Pulmonary artery endothelial cell (primary cell): ENCODE data around the gene IGF2BP3. TPM values are rescaled to one million over a fixed set of nuclear protein-coding genes. Genes with fewer than 3 reads are reported as not detected.
A peak's percentile ranks its signal among the peaks of the same experiment; 100 is the strongest.

Experiments used
- DNase-seq: peaks from one replicate; pipeline ENCODE4 v3.0.0-alpha.2; 2011; ENCODE audit warnings: low read depth, low spot score
- total RNA-seq: library from RNA; depleted of rRNA; stranded (reverse); fragments of >200 nt; gene quantifications from 2 replicates; pipeline ENCODE4 v1.2.3, GENCODE V29; 2014

Gene IGF2BP3
- total RNA-seq, 1 donor from 2014 or later, result 81.2 TPM

GRCh38 chr7:23268746-23269145 lies 201.5 kb downstream of the IGF2BP3 start:
- no peak for DNase-seq

- no peak for DNase-seq
Measured at GRCh38 chr7:23268167-23268566, 202.1 kb downstream of the IGF2BP3 start.

- no peak for DNase-seq
Measured at GRCh38 chr7:23267357-23267756, 202.9 kb downstream of the IGF2BP3 start.

- no peak for DNase-seq
Measured at GRCh38 chr7:23266918-23267317, 203.4 kb downstream of the IGF2BP3 start.

GRCh38 chr7:23264916-23265458 lies 205.3 kb downstream of the IGF2BP3 start:
- no peak for DNase-seq

GRCh38 chr7:23261843-23262452 lies 208.3 kb downstream of the IGF2BP3 start:
- peak; percentile 7 for DNase-seq

- DNase-seq, result no peak
Measured at GRCh38 chr7:23260371-23260770, 209.9 kb downstream of the IGF2BP3 start.

Other genes starting within 250 kb of the IGF2BP3 start
- 0.35 and 0.59 TPM in 2 replicates for gene GPNMB, start 223.7 kb downstream of the IGF2BP3 start, total RNA-seq
- gene MALSU1, start 171.2 kb downstream of the IGF2BP3 start, total RNA-seq, result 104 and 121 TPM in 2 replicates
- 34.3 and 47.4 TPM in 2 replicates for gene TRA2A, start 61.5 kb upstream of the IGF2BP3 start, total RNA-seq
- 11.5 and 15.7 TPM in 2 replicates for gene CCDC126, start 126.9 kb upstream of the IGF2BP3 start, total RNA-seq
- gene FAM221A, start 209.7 kb upstream of the IGF2BP3 start, total RNA-seq, result 5.3 and 8.4 TPM in 2 replicates
- 0.07 TPM in 1 of 2 replicates, not detected in the other for gene STK31, start 239.7 kb upstream of the IGF2BP3 start, total RNA-seq